ENCODE results near the gene DCAF7.

Gene DCAF7

DNA sequence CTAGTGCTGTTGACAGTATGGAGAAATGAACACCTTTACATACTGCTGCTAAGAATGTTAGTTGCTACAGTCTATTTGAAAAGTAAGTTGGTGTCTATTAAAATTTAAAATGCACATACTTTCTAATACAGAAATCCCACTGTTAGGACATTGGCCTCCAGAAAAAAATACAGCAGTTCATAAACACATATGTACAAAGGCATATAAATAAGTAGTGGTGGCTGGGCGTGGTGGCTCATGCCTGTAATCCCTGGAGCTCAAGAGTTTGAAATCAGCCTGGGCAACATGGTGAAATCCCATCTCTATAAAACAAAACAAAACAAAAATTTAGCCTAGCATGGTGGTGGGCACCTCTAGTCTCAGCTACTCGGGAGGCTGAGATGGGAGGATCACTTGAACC lies 13.1 kb downstream of the DCAF7 start:
- no peak for TF ChIP-seq ZNF274 (IDR thresholded peaks at IDR 0.05; ENCODE audit: low read depth, low read length)
- no peak for TF ChIP-seq SUZ12 (IDR thresholded peaks at IDR 0.05; ENCODE audit: extremely low read depth, insufficient read depth, insufficient read length)
- TF ChIP-seq YY1 (IDR thresholded peaks at IDR 0.05; ENCODE audit: insufficient read depth, insufficient read length) = no peak

DNA sequence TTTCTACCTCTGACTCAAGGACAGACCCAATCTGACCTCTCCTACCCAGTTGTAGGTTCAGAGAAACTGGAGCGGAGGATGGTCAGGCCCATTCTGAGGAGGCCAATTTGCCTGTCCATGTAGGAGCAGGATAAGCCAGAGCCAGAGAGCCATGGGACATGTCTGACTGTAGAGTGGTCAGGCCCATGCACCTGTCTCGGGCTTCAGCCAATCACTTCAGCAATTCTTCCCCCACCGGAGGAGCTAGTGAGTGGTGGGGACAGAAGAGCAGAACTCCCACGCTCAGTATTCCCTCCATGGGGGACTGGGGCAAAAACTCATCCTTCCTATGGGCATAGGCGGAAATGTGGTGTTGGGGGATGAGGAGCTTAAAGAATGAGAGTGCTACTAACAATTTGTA lies 14.3 kb downstream of the DCAF7 start:
- Histone ChIP-seq H3K9ac (ENCODE audit: insufficient read length, low read depth) (no peak overlapping the region), H3K36me3 (ENCODE audit: insufficient read depth, insufficient read length, low read length) (peaks cover 14% of the 10 kb centered on the region), H3K4me3 (ENCODE audit: insufficient read length, low read depth) (no peak overlapping the region), H3K4me1 (ENCODE audit: insufficient read depth, insufficient read length) (no peaks in the 10 kb centered on the region), H3K9me3 (ENCODE audit: insufficient read depth, low read length) (no peaks in the 10 kb centered on the region), H3K27me3 (ENCODE audit: insufficient read depth, insufficient read length) (no peaks in the 10 kb centered on the region)
- no peak for DNase-seq (ENCODE audit: low read depth, low spot score)
- no peak for TF ChIP-seq YY1 (IDR thresholded peaks at IDR 0.05; ENCODE audit: insufficient read depth, insufficient read length)
- TF ChIP-seq SUZ12 (IDR thresholded peaks at IDR 0.05; ENCODE audit: extremely low read depth, insufficient read depth, insufficient read length) = no peak
- no peak for TF ChIP-seq ZNF274 (IDR thresholded peaks at IDR 0.05; ENCODE audit: low read depth, low read length)

More for the DNA sequence above, 13.1 kb downstream of the DCAF7 start:
- H3K27me3 ChIP-seq (ENCODE audit: insufficient read depth, insufficient read length) = no peaks in the 10 kb centered on the region
- H3K4me1 ChIP-seq (ENCODE audit: insufficient read depth, insufficient read length) = no peaks in the 10 kb centered on the region
- no peak overlapping the region for H3K4me3 ChIP-seq (ENCODE audit: insufficient read length, low read depth)
- no peak for DNase-seq (ENCODE audit: low read depth, low spot score)
- H3K36me3 ChIP-seq (ENCODE audit: insufficient read depth, insufficient read length, low read length) = peaks cover 8% of the 10 kb centered on the region
- H3K9me3 ChIP-seq (ENCODE audit: insufficient read depth, low read length) = no peaks in the 10 kb centered on the region
- H3K9ac ChIP-seq (ENCODE audit: insufficient read length, low read depth) = no peak overlapping the region

DNA sequence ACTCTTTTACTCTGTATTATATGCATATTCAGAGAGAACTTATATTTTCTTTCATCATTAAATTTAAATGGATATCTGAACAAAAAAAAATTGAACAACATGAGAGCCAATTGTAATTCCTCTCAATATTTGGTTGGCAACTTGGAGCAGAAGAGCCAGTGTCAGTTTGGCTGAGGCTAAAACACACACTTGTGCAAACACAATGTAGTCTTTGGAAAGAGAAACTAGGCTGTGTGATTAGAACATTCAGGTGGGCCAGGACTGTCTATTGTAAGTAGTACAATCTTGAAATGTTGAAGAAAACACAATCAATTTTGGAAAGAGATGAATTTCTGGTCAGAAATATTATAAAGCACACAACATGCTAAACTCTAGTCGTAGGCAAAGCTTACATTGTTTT lies 17.0 kb downstream of the DCAF7 start:
- H3K36me3 ChIP-seq (ENCODE audit: insufficient read depth, insufficient read length, low read length) = peaks cover 21% of the 10 kb centered on the region
- no peaks in the 10 kb centered on the region for H3K9me3 ChIP-seq (ENCODE audit: insufficient read depth, low read length)
- no peaks in the 10 kb centered on the region for H3K27me3 ChIP-seq (ENCODE audit: insufficient read depth, insufficient read length)
- H3K9ac ChIP-seq (ENCODE audit: insufficient read length, low read depth) = no peak overlapping the region
- H3K4me1 ChIP-seq (ENCODE audit: insufficient read depth, insufficient read length) = no peaks in the 10 kb centered on the region
- TF ChIP-seq ZNF274 (IDR thresholded peaks at IDR 0.05; ENCODE audit: low read depth, low read length) (no peak), YY1 (IDR thresholded peaks at IDR 0.05; ENCODE audit: insufficient read depth, insufficient read length) (no peak), SUZ12 (IDR thresholded peaks at IDR 0.05; ENCODE audit: extremely low read depth, insufficient read depth, insufficient read length) (no peak)
- DNase-seq (ENCODE audit: low read depth, low spot score) = no peak
- no peak overlapping the region for H3K4me3 ChIP-seq (ENCODE audit: insufficient read length, low read depth)

DNA sequence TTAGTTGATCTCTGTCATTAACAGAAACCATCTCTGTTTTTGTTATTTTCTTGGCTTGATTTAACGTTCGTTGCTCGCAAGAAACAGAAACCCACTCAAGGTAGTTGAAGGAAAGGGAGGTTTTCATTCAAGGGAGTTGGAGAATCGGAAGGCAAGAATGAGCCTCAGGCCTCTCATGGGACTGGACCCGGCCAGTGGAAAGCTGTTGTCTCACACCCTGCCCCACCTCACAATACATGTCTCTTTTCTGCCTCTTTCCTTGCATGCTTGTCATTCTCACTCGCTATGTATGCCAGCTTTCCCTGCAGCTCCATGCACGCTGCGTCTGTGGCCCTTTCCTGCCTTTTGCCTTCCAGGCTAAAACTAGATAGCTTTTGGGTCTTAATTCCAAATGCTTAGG lies 18.3 kb downstream of the DCAF7 start:
- Histone ChIP-seq H3K27me3 (ENCODE audit: insufficient read depth, insufficient read length) (no peaks in the 10 kb centered on the region), H3K36me3 (ENCODE audit: insufficient read depth, insufficient read length, low read length) (peaks cover 20% of the 10 kb centered on the region), H3K9me3 (ENCODE audit: insufficient read depth, low read length) (no peaks in the 10 kb centered on the region), H3K4me3 (ENCODE audit: insufficient read length, low read depth) (no peak overlapping the region), H3K4me1 (ENCODE audit: insufficient read depth, insufficient read length) (no peaks in the 10 kb centered on the region), H3K9ac (ENCODE audit: insufficient read length, low read depth) (no peak overlapping the region)
- no peak for DNase-seq (ENCODE audit: low read depth, low spot score)
- TF ChIP-seq YY1 (IDR thresholded peaks at IDR 0.05; ENCODE audit: insufficient read depth, insufficient read length) (no peak), ZNF274 (IDR thresholded peaks at IDR 0.05; ENCODE audit: low read depth, low read length) (no peak), SUZ12 (IDR thresholded peaks at IDR 0.05; ENCODE audit: extremely low read depth, insufficient read depth, insufficient read length) (no peak)

DNA sequence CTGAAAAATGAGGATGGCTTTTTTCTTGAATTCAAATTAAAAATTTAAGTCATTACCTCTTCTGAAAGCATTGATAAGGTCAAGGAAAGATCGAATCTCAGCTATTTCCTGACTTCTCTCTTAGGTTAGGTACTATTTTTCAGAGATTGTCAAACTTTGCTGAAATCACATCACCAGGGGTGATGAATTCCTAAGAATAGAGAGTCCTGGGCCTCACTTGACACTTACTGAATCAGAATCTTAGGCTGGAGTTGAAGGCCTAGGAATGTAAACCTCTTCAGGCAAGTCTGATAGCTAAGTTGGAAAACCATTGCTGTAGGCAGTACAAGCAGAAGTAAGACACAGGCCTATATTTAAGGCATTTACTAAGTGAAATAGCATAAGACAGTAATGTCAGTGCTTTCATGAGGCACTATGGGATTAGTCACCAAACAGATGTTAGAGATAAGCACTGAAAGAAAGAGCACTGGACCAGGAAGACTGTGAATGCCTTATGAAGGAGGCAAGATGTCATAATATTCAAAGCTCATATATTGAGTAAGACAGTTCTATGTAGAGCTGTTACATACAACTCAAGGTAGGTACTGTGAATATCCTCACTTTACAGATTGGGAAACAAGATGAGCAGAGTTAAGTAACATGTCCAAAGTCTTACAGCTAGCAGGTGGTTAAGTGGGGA lies 21.5 kb downstream of the DCAF7 start:
- peaks cover 16% of the 10 kb centered on the region for H3K36me3 ChIP-seq (ENCODE audit: insufficient read depth, insufficient read length, low read length)
- H3K27me3 ChIP-seq (ENCODE audit: insufficient read depth, insufficient read length) = no peaks in the 10 kb centered on the region
- no peak overlapping the region for H3K9ac ChIP-seq (ENCODE audit: insufficient read length, low read depth)
- no peaks in the 10 kb centered on the region for H3K9me3 ChIP-seq (ENCODE audit: insufficient read depth, low read length)
- H3K4me3 ChIP-seq (ENCODE audit: insufficient read length, low read depth) = no peak overlapping the region
- TF ChIP-seq SUZ12 (IDR thresholded peaks at IDR 0.05; ENCODE audit: extremely low read depth, insufficient read depth, insufficient read length) (no peak), ZNF274 (IDR thresholded peaks at IDR 0.05; ENCODE audit: low read depth, low read length) (no peak), YY1 (IDR thresholded peaks at IDR 0.05; ENCODE audit: insufficient read depth, insufficient read length) (no peak)
- no peaks in the 10 kb centered on the region for H3K4me1 ChIP-seq (ENCODE audit: insufficient read depth, insufficient read length)
- no peak for DNase-seq (ENCODE audit: low read depth, low spot score)

DNA sequence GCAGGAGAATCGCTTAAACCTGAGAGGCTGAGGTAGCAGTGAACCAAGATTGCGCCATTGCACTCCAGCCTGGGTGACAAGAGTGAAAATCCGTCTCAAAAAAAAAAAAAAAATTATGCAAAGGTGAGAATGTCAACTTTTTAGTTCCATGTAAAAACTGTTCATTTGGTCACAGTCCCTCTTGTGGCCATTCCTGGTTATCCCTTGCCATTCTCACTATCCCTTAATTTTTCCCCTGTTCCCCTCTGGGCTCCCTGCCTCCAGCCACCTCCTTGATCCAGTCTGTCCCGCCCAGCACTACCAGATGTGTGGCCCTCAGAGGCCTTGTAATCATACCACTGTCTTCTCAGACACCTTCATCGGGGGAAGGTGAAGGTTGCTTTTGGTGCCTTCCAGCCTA lies 23.4 kb downstream of the DCAF7 start:
- no peaks in the 10 kb centered on the region for H3K4me1 ChIP-seq (ENCODE audit: insufficient read depth, insufficient read length)
- peaks cover 25% of the 10 kb centered on the region for H3K36me3 ChIP-seq (ENCODE audit: insufficient read depth, insufficient read length, low read length)
- H3K27me3 ChIP-seq (ENCODE audit: insufficient read depth, insufficient read length) = no peaks in the 10 kb centered on the region
- no peak overlapping the region for H3K9ac ChIP-seq (ENCODE audit: insufficient read length, low read depth)
- no peaks in the 10 kb centered on the region for H3K9me3 ChIP-seq (ENCODE audit: insufficient read depth, low read length)
- no peak overlapping the region for H3K4me3 ChIP-seq (ENCODE audit: insufficient read length, low read depth)
- TF ChIP-seq SUZ12 (IDR thresholded peaks at IDR 0.05; ENCODE audit: extremely low read depth, insufficient read depth, insufficient read length) = no peak
- TF ChIP-seq ZNF274 (IDR thresholded peaks at IDR 0.05; ENCODE audit: low read depth, low read length) = no peak
- no peak for TF ChIP-seq YY1 (IDR thresholded peaks at IDR 0.05; ENCODE audit: insufficient read depth, insufficient read length)
- DNase-seq (ENCODE audit: low read depth, low spot score) = no peak

DNA sequence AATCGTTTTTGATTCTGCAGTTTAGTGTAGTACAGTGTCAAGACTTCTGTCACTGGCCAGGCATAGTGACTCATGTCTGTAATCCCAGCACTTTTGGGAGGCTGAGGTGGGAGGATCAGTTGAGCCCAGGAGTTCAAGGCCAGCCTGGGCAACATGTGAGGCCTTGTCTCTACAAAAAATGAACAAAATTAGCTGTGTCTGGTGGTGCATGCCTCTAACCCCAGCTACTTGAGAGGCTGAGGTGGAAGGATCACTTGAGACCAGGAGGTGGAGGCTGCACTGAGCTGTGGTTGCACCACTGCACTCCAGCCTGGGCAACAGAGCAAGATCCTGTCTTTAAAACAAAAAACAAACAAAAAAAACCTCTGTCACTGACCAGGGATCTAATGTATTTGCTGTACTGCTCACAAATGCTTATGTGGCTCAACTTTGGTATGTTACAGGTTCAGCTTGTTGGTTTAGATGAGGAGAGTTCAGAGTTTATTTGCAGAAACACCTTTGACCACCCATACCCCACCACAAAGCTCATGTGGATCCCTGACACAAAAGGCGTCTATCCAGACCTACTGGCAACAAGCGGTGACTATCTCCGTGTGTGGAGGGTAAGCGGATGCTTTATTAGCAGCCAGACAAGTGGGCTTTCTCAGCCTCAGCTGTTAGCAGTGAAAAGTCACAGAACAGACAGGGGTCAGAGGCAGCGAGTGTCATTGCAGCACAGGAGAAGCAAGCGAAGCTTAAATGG lies 27.9 kb downstream of the DCAF7 start:
- no peaks in the 10 kb centered on the region for H3K27me3 ChIP-seq (ENCODE audit: insufficient read depth, insufficient read length)
- DNase-seq (ENCODE audit: low read depth, low spot score) = no peak
- H3K4me1 ChIP-seq (ENCODE audit: insufficient read depth, insufficient read length) = no peaks in the 10 kb centered on the region
- no peak for TF ChIP-seq SUZ12 (IDR thresholded peaks at IDR 0.05; ENCODE audit: extremely low read depth, insufficient read depth, insufficient read length)
- no peak for TF ChIP-seq ZNF274 (IDR thresholded peaks at IDR 0.05; ENCODE audit: low read depth, low read length)
- TF ChIP-seq YY1 (IDR thresholded peaks at IDR 0.05; ENCODE audit: insufficient read depth, insufficient read length) = no peak
- H3K9me3 ChIP-seq (ENCODE audit: insufficient read depth, low read length) = no peaks in the 10 kb centered on the region
- H3K4me3 ChIP-seq (ENCODE audit: insufficient read length, low read depth) = no peak overlapping the region
- no peak overlapping the region for H3K9ac ChIP-seq (ENCODE audit: insufficient read length, low read depth)
- peaks cover 54% of the 10 kb centered on the region for H3K36me3 ChIP-seq (ENCODE audit: insufficient read depth, insufficient read length, low read length)

Data from NT2/D1 (cell line).